ENCODE measurements around the gene ECI1.
"Not testable (repeated sequence)": the region's sequence is repeated elsewhere in the genome, so short reads cannot be mapped to it uniquely, and the experiment has no call there.

The ECI1 gene

GRCh38 chr16:2250652-2251295, 613 bp downstream of the ECI1 start:
- DNase-seq, result peak in 1 of 3 donors; percentile 26

- no peak for DNase-seq
These were observed 5.0 kb downstream of the ECI1 start for GRCh38 chr16:2246301-2246885.

- no peak for DNase-seq
These were observed 6.2 kb downstream of the ECI1 start for GRCh38 chr16:2244926-2245795.

- DNase-seq, result no peak
These were observed 7.1 kb downstream of the ECI1 start for GRCh38 chr16:2244301-2244700.

- DNase-seq, result no peak
These were observed 7.6 kb downstream of the ECI1 start for GRCh38 chr16:2243781-2244180.

GRCh38 chr16:2243031-2243528, 8.3 kb downstream of the ECI1 start:
- no peak for DNase-seq

GRCh38 chr16:2242598-2242997, 8.8 kb downstream of the ECI1 start:
- DNase-seq, result peak in 1 of 3 donors; percentile 35

- not testable (repeated sequence) for DNase-seq
These were observed 11.1 kb downstream of the ECI1 start for GRCh38 chr16:2240331-2240730.

- no peak for DNase-seq
These were observed 12.3 kb downstream of the ECI1 start for GRCh38 chr16:2238838-2239675.

- DNase-seq, result no peak
These were observed 13.1 kb downstream of the ECI1 start for GRCh38 chr16:2238150-2238837.

GRCh38 chr16:2237493-2238149, 13.8 kb downstream of the ECI1 start:
- DNase-seq, result no peak

- no peak for DNase-seq
These were observed 14.3 kb downstream of the ECI1 start for GRCh38 chr16:2237102-2237482.

GRCh38 chr16:2236337-2237101, 14.9 kb downstream of the ECI1 start, which contains the start of gene DNASE1L2:
DNASE1L2 (plus strand) TSS chr16:2236444; CDS start chr16:2236817, 373 bp downstream.
- DNase-seq, result peak in 1 of 3 donors; percentile 31

GRCh38 chr16:2235695-2236336, 15.6 kb downstream of the ECI1 start:
- DNase-seq, result no peak

GRCh38 chr16:2235234-2235651, 16.1 kb downstream of the ECI1 start:
- DNase-seq, result no peak

- DNase-seq, result no peak
These were observed 16.6 kb downstream of the ECI1 start for GRCh38 chr16:2234813-2235170.

GRCh38 chr16:2233872-2234812, 17.2 kb downstream of the ECI1 start:
- DNase-seq, result no peak

- DNase-seq, result no peak
These were observed 18.2 kb downstream of the ECI1 start for GRCh38 chr16:2233046-2233775.

Measured in suppressor macrophage treated with lipopolysaccharide for 1 hour (primary cell).